ENCODE measurements around the gene EFCAB11.

Gene EFCAB11

GRCh38 chr14:89792489-89793366, 161.8 kb downstream of the EFCAB11 start:
- no peak overlapping the region for H3K27ac ChIP-seq
- no peak for TF ChIP-seq ZFX (IDR thresholded peaks at IDR 0.05; ENCODE audit: borderline replicate concordance)
- no peak for TF ChIP-seq CTCF (IDR thresholded peaks at IDR 0.05)

- TF ChIP-seq ZFX (IDR thresholded peaks at IDR 0.05; ENCODE audit: borderline replicate concordance) (no peak), CTCF (IDR thresholded peaks at IDR 0.05) (no peak)
These were observed 167.0 kb downstream of the EFCAB11 start for GRCh38 chr14:89787525-89787924.

GRCh38 chr14:89781046-89781445, 173.5 kb downstream of the EFCAB11 start:
- TF ChIP-seq ZFX (IDR thresholded peaks at IDR 0.05; ENCODE audit: borderline replicate concordance) (no peak), CTCF (IDR thresholded peaks at IDR 0.05) (no peak)

More at GRCh38 chr14:89787525-89787924, 167.0 kb downstream of the EFCAB11 start:
- no peak overlapping the region for H3K27ac ChIP-seq

GRCh38 chr14:89779707-89780106, 174.8 kb downstream of the EFCAB11 start:
- TF ChIP-seq ZFX (IDR thresholded peaks at IDR 0.05; ENCODE audit: borderline replicate concordance), result no peak
- TF ChIP-seq CTCF (IDR thresholded peaks at IDR 0.05), result no peak

More at GRCh38 chr14:89781046-89781445, 173.5 kb downstream of the EFCAB11 start:
- no peak overlapping the region for H3K27ac ChIP-seq

DNA sequence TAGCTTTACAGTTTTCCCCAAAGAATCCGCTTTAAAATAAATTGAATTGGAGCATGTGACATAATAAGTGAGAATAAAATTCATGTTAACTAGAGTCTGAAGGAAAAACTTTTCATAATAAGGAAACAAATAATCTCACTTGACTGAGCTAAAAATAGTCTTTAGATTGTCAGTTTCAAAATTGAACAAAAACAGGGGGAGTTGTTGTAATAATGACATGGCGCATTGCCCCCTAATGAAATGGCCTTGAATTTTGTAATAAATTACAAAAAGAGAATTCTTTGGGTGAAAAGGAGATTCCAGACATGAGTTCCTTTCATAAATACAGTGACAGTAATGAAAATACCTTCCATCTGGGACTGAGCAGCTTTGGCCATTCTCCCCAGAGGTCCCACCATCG, 178.6 kb downstream of the EFCAB11 start:
- TF ChIP-seq CTCF (IDR thresholded peaks at IDR 0.05) (no peak), ZFX (IDR thresholded peaks at IDR 0.05; ENCODE audit: borderline replicate concordance) (no peak)

More at GRCh38 chr14:89779707-89780106, 174.8 kb downstream of the EFCAB11 start:
- H3K27ac ChIP-seq, result no peak overlapping the region

GRCh38 chr14:89775151-89775550, 179.4 kb downstream of the EFCAB11 start:
- no peak overlapping the region for H3K27ac ChIP-seq
- TF ChIP-seq ZFX (IDR thresholded peaks at IDR 0.05; ENCODE audit: borderline replicate concordance), result no peak
- TF ChIP-seq CTCF (IDR thresholded peaks at IDR 0.05), result no peak

More for the DNA sequence above, 178.6 kb downstream of the EFCAB11 start:
- no peak overlapping the region for H3K27ac ChIP-seq

- H3K27ac ChIP-seq, result no peak overlapping the region
- TF ChIP-seq ZFX (IDR thresholded peaks at IDR 0.05; ENCODE audit: borderline replicate concordance), result no peak
- TF ChIP-seq CTCF (IDR thresholded peaks at IDR 0.05), result no peak
These were observed 180.8 kb downstream of the EFCAB11 start for GRCh38 chr14:89773644-89774316.
